Immature natural killer cell (primary cell): Measurements from ENCODE around the gene FBXO2. TPM values are rescaled to one million over a fixed set of nuclear protein-coding genes. Genes with fewer than 3 reads are reported as not detected.

Experiments used
- DNase-seq, 3 donors: peaks; one replicate each; pipeline ENCODE4 v3.0.0; 2022; ENCODE audit warnings: mixed read lengths in 1 of 3
- H3K27ac Mint-ChIP-seq, 6 donors: one replicate each; pipeline ENCODE4 v1.8.0; 2020; ENCODE audit warnings: mixed read lengths in 6 of 6, mild to moderate bottlenecking in 5 of 6, inconsistent platforms in 4 of 6, moderate library complexity in 3 of 6
- H3K27me3 Mint-ChIP-seq, 3 donors: one replicate each; pipeline ENCODE4 v1.8.0; 2020 to 2021; ENCODE audit warnings: low read depth in 3 of 3, mild to moderate bottlenecking in 3 of 3, mixed read lengths in 3 of 3, moderate library complexity in 3 of 3, inconsistent platforms in 1 of 3
- H3K36me3 Mint-ChIP-seq, 3 donors: one replicate each; pipeline ENCODE4 v1.8.0; 2020; ENCODE audit warnings: mixed read lengths in 3 of 3, inconsistent platforms in 2 of 3, mild to moderate bottlenecking in 2 of 3
- H3K4me1 Mint-ChIP-seq, 2 donors: one replicate each; pipeline ENCODE4 v1.8.0; 2020; ENCODE audit warnings: inconsistent platforms in 2 of 2, mild to moderate bottlenecking in 2 of 2, mixed read lengths in 2 of 2, moderate library complexity in 1 of 2
- H3K4me3 Mint-ChIP-seq, 5 donors: one replicate each; pipeline ENCODE4 v1.8.0; 2020; ENCODE audit warnings: mild to moderate bottlenecking in 5 of 5, mixed read lengths in 5 of 5, inconsistent platforms in 3 of 5, moderate library complexity in 3 of 5
- H3K9me3 Mint-ChIP-seq, 6 donors: one replicate each; pipeline ENCODE4 v1.8.0; 2020; ENCODE audit warnings: mild to moderate bottlenecking in 6 of 6, mixed read lengths in 6 of 6, inconsistent platforms in 4 of 6, moderate library complexity in 3 of 6
- polyA plus RNA-seq, 3 donors: library from polyadenylated mRNA; unstranded; fragments of 300-500 nt; fragmentation: Illumina TruSeq; gene quantifications; one replicate each; pipeline ENCODE4 v1.2.3, GENCODE V29; 2021

Gene FBXO2
- polyA plus RNA-seq, 3 donors from 2014 or later: 5.6 to 15.5 (median 14.4) TPM

DNA sequence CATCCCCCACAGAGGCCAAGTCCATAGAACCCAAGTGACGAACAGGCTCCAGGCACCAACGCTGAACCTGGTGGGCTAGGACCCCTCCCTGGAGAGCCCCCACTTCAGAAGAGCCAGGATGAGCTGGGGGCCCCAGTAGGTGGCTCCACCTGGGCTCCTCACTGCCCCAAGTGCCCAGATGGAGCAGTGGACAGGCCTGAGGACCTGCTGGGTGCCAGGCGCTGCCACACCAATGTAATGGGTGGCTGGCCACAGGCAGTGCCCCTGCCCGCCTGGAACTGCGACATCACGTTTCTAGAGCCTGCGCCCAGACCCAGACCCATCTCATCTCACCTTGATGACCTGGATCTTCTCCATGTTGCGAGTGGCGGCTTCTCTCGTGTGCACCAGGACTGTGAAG, 21.1 kb upstream of the FBXO2 start:
- Mint-ChIP-seq H3K27ac (no peak overlapping the region), H3K36me3 (peaks cover 0 to 4% (median 0%) of the 10 kb centered on the region in 3 donors), H3K4me1 (peaks cover 6 to 11% of the 10 kb centered on the region in 2 donors), H3K4me3 (no peak overlapping the region), H3K27me3 (peaks cover 0 to 5% (median 2%) of the 10 kb centered on the region in 3 donors), H3K9me3 (no peaks in the 10 kb centered on the region)
- DNase-seq: no peak

DNA sequence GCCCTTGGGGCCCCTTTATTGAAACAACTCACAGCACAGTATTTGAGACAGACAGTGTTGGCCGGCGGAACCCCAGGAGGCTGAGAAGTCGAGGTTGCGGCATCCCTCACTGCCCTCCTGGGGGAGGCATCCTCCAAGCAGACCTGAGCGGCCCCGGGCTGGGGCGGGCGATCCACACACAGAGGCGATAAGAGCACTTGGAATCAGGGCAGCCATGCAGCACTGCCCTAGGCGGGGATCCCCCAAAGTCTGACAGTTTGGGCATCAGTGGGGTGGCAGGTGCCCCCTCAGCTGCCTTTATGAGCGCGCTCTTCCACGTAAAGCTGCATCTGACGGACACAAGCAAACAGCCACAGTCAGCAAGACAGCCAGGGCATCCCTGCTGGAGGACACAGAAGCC, 20.3 kb upstream of the FBXO2 start:
- no peak overlapping the region for H3K4me3 Mint-ChIP-seq
- peaks cover 6 to 8% of the 10 kb centered on the region in 2 donors for H3K4me1 Mint-ChIP-seq
- peaks cover 0 to 5% (median 2%) of the 10 kb centered on the region in 3 donors for H3K27me3 Mint-ChIP-seq
- no peak overlapping the region for H3K27ac Mint-ChIP-seq
- H3K36me3 Mint-ChIP-seq: peaks cover 0 to 4% (median 0%) of the 10 kb centered on the region in 3 donors
- H3K9me3 Mint-ChIP-seq: no peaks in the 10 kb centered on the region
- no peak for DNase-seq

DNA sequence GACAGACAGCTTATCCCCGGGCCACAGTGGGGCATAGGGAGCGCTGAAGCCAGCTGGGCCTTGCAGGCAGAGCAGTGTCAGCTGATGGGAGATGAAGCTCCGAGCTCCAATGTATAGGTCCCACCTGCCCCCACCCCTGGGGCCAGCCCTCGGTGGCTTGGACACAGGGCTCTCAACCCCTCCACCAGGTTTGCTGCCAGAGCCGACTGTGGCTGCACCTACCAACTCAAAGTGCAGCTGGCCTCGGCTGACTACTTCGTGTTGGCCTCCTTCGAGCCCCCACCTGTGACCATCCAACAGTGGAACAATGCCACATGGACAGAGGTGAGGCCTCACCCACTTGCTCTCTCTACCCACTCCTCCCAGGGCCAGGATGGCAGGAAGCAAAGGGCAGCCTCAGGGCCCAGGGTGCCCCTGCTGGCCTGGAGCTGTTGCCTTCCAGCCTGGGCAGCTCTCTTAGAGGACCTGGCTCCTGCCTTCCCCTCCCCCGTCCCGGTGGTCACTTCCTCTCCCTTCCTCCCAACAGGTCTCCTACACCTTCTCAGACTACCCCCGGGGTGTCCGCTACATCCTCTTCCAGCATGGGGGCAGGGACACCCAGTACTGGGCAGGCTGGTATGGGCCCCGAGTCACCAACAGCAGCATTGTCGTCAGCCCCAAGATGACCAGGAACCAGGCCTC, 19.0 kb upstream of the FBXO2 start:
- peaks cover 0 to 3% (median 0%) of the 10 kb centered on the region in 3 donors for H3K27me3 Mint-ChIP-seq
- no peaks in the 10 kb centered on the region for H3K9me3 Mint-ChIP-seq
- DNase-seq: no peak
- no peak overlapping the region for H3K27ac Mint-ChIP-seq
- peaks cover under 1 to 3% of the 10 kb centered on the region in 2 donors for H3K4me1 Mint-ChIP-seq
- H3K36me3 Mint-ChIP-seq: peaks cover 0 to 7% (median 0%) of the 10 kb centered on the region in 3 donors
- no peak overlapping the region for H3K4me3 Mint-ChIP-seq

DNA sequence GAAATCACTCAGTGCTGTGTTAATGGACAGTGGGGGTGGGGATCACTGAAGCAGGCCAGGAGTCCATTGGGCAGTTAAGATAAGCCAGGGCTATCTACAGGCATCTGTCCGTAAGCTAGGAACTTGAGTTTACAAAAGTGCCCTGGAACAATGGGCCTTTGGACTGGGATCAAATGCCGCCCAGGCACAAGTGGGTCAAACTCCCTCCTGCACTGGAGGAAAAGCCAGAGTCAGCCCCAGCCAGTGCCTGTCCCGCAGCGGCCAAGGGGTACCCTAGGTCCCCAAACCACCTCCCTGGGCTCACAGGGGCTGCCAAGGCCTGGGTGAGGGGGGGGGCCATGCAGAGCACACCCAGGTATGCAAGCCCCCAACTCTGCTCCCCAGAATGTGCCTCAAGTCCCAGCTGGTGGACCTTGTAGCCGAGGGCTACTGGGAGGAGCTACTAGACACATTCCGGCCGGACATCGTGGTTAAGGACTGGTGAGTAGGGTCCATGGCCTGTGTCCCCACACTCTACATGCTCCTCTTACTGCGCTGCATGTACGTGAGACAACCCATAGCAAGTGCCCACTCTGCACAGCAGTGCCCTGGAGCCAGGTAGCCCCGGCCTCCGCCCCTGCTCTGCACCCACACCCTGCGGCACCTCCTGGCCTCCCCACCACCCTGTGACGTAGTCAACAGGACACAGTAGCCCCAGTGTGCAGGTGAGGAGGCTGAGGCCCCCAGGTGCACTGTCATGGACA, 17.5 kb upstream of the FBXO2 start:
- no peak for DNase-seq
- Mint-ChIP-seq H3K4me1 (peaks cover 0 to 10% of the 10 kb centered on the region in 2 donors), H3K27ac (no peak overlapping the region), H3K36me3 (peaks cover 0 to 7% (median 0%) of the 10 kb centered on the region in 3 donors), H3K27me3 (peaks cover 0 to 3% (median 0%) of the 10 kb centered on the region in 3 donors), H3K9me3 (no peaks in the 10 kb centered on the region), H3K4me3 (no peak overlapping the region)

DNA sequence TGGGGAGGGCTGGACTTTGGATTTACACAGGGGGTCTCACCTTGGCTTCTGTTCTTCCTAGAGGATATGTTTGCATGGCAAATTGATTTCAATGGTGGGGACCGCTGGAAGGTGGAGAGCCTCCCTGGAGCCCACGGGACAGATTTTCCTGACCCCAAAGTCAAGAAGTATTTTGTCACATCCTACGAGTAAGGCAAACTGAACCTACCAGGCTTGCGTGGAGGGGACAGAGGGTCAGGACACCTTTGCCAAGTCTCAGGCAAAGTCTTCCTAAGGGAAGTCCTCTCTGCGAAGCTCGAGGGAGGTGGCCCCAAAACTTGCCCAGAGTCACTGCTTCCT, 16.9 kb upstream of the FBXO2 start:
- H3K4me3 Mint-ChIP-seq: no peak overlapping the region
- no peak for DNase-seq
- no peaks in the 10 kb centered on the region for H3K9me3 Mint-ChIP-seq
- peaks cover 0 to 15% of the 10 kb centered on the region in 2 donors for H3K4me1 Mint-ChIP-seq
- H3K36me3 Mint-ChIP-seq: peaks cover 0 to 7% (median 0%) of the 10 kb centered on the region in 3 donors
- H3K27ac Mint-ChIP-seq: no peak overlapping the region
- H3K27me3 Mint-ChIP-seq: peaks cover 0 to 3% (median 0%) of the 10 kb centered on the region in 3 donors

DNA sequence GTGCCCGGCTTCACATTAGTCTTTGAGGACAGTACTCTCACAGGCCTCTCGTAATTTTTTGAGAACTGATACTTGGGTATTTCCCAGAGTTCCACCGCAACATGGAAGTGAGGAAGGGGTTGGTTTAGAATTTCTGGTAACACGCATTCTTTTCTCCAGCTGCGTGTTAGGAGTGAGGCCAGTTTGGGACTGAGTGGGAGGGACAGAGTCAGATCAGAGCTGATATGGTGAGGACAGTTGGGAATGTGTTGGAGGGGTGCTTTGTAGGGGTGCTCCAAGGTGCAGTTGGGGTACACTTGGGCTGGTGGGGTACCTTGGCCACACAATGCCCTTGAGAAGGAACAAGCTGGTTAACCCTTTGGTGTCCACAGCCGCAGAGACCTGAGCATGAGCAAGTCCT, 16.5 kb upstream of the FBXO2 start:
- Mint-ChIP-seq H3K4me3 (no peak overlapping the region), H3K4me1 (peaks cover 0 to 20% of the 10 kb centered on the region in 2 donors), H3K36me3 (peaks cover 0 to 7% (median 0%) of the 10 kb centered on the region in 3 donors), H3K27me3 (peaks cover 0 to 3% (median 2%) of the 10 kb centered on the region in 3 donors), H3K9me3 (no peaks in the 10 kb centered on the region), H3K27ac (peak overlapping the region in 3 of 6 donors; percentile 7 to 77 (median 57))
- DNase-seq: no peak

DNA sequence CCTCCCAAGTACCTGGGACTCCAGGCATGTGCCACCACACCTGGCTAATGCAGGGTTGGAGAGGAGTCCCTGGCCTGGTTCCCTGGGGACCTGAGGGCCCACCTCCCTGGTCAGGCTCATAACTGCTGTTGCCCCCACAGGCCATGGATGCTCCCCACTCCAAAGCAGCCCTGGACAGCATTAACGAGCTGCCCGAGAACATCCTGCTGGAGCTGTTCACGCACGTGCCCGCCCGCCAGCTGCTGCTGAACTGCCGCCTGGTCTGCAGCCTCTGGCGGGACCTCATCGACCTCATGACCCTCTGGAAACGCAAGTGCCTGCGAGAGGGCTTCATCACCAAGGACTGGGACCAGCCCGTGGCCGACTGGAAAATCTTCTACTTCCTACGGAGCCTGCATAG, 14.3 kb upstream of the FBXO2 start:
- peaks cover 0 to 6% (median 0%) of the 10 kb centered on the region in 3 donors for H3K36me3 Mint-ChIP-seq
- DNase-seq: no peak
- no peaks in the 10 kb centered on the region for H3K9me3 Mint-ChIP-seq
- H3K27me3 Mint-ChIP-seq: peaks cover 4 to 7% (median 5%) of the 10 kb centered on the region in 3 donors
- peaks cover 0 to 26% of the 10 kb centered on the region in 2 donors for H3K4me1 Mint-ChIP-seq
- peak overlapping the region in 1 of 6 donors; percentile 9 for H3K27ac Mint-ChIP-seq
- no peak overlapping the region for H3K4me3 Mint-ChIP-seq

DNA sequence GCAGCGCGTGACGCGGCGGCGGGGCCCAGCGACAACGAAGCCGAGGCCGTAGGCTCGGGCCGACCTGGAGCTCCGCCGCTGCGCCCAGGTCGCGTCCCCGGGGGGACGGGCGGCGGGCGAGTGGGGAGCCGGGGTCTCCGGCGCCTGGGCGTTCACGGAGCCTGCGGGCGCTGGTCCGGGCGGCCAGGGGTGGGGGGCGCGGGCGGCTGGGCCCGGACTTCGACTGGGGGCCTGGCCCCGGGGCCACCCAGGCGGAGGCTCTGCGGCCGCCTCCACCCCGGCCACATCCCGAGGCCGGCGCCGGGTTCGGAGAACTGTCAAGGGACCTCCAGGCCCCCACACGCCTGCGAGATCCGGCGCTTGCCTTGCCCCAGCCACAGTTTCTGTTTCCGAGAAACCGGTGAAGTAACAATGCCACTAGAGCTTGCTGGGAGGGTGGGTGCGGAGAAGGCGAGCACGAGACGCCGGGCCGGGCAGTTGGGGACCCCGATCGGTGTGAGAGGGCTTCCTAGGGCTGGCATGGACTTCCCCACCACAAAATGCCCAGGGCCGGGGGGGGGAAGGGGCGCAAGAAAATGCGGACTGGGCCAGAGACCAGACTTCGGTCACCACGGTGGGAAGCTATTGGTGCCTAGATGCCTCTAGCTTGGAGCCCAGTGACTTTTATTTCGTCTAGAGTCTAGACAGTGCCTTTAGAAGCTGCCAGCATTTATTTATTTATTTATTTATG, 10.3 kb upstream of the FBXO2 start:
- Mint-ChIP-seq H3K27me3 (peaks cover 2 to 9% (median 5%) of the 10 kb centered on the region in 3 donors), H3K36me3 (peaks cover 0 to 12% (median 5%) of the 10 kb centered on the region in 3 donors), H3K9me3 (no peaks in the 10 kb centered on the region), H3K4me3 (peak overlapping the region; percentile 86 to 92 (median 89)), H3K27ac (peak overlapping the region; percentile 84 to 95 (median 90)), H3K4me1 (peaks cover 0 to 32% of the 10 kb centered on the region in 2 donors)
- DNase-seq: peak; percentile 75 to 77 (median 76)

DNA sequence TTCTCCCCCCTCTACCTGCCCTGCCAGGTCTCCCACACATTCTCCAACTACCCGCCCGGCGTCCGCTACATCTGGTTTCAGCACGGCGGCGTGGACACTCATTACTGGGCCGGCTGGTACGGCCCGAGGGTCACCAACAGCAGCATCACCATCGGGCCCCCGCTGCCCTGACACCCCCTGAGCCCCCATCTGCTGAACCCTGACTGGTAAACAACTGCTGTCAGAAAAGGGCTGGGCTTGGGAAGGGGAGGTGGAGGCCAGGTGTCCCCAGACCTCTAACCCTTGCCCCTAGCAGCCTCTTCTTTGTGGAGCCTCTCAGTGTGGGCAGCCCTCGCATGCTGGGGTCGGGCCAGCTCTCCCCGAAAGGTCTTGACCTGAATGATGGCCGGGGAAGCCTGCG, 6.9 kb upstream of the FBXO2 start:
- Mint-ChIP-seq H3K27ac (no peak overlapping the region), H3K27me3 (peaks cover 2 to 9% (median 5%) of the 10 kb centered on the region in 3 donors), H3K9me3 (no peaks in the 10 kb centered on the region), H3K4me1 (peaks cover 0 to 16% of the 10 kb centered on the region in 2 donors), H3K36me3 (peaks cover 0 to 8% (median 5%) of the 10 kb centered on the region in 3 donors), H3K4me3 (no peak overlapping the region)
- no peak for DNase-seq

DNA sequence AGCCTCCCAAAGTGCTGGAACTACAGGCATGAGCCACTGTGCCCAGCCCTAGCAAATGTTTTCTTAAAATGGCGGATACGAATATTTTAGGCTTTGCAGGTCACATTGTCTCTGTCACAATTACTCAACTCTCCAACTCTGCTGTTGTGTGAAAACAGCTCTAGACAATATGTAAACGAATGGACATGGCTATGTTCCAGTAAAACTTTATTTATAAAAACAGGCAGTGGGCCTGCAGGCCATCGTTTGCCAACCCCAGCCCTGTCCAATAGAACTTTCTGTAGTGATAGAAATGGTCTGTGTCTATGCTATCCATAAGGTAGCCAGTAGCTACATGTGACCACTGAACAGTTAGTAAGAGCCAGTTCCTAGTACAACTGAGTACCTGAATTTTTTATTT, 5.5 kb upstream of the FBXO2 start:
- no peak overlapping the region for H3K27ac Mint-ChIP-seq
- peaks cover 0 to 8% (median 0%) of the 10 kb centered on the region in 3 donors for H3K27me3 Mint-ChIP-seq
- peaks cover 9 to 17% of the 10 kb centered on the region in 2 donors for H3K4me1 Mint-ChIP-seq
- H3K9me3 Mint-ChIP-seq: no peaks in the 10 kb centered on the region
- peaks cover 0 to 8% (median 5%) of the 10 kb centered on the region in 3 donors for H3K36me3 Mint-ChIP-seq
- DNase-seq: no peak
- no peak overlapping the region for H3K4me3 Mint-ChIP-seq

DNA sequence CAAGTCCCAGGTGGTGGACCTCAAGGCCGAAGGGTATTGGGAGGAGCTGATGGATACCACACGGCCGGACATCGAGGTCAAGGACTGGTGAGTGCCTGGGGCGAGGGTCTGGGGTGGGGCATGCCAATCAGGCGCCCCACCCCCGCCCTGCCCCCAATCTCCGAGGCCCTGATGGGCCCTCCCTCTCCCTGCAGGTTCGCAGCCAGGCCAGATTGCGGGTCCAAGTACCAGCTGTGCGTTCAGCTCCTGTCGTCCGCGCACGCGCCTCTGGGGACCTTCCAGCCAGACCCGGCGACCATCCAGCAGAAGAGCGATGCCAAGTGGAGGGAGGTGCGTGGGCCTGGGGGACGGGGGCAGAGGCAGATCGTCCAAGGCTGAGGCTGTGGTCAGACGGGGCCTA, 4.3 kb upstream of the FBXO2 start:
- H3K9me3 Mint-ChIP-seq: no peaks in the 10 kb centered on the region
- H3K27me3 Mint-ChIP-seq: peaks cover 0 to 5% (median 0%) of the 10 kb centered on the region in 3 donors
- no peak overlapping the region for H3K4me3 Mint-ChIP-seq
- DNase-seq: no peak
- H3K27ac Mint-ChIP-seq: no peak overlapping the region
- H3K36me3 Mint-ChIP-seq: peaks cover 0 to 8% (median 5%) of the 10 kb centered on the region in 3 donors
- peaks cover 9 to 14% of the 10 kb centered on the region in 2 donors for H3K4me1 Mint-ChIP-seq

DNA sequence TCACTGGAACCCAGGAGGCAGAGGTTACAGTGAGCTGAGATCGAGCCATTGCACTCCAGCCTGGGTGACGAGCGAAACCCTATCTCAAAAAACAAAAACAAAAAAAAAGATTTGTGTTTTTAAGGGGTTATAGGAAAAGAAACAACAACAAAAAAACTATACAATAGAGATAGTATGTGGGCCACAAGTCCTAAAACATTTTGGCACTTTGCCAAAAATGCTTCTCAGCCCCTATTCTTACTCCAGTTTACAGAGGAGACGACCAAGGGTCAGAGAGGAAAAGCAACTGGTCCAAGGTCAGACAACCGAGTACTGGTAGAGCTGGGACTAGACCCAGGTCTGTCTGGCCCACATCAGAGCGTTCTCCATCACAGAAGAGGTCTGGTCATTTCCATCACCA, 3.4 kb upstream of the FBXO2 start:
- DNase-seq: no peak
- no peak overlapping the region for H3K27ac Mint-ChIP-seq
- peaks cover 0 to 6% (median 0%) of the 10 kb centered on the region in 3 donors for H3K27me3 Mint-ChIP-seq
- peaks cover 9 to 11% of the 10 kb centered on the region in 2 donors for H3K4me1 Mint-ChIP-seq
- peaks cover 0 to 8% (median 5%) of the 10 kb centered on the region in 3 donors for H3K36me3 Mint-ChIP-seq
- H3K4me3 Mint-ChIP-seq: no peak overlapping the region
- H3K9me3 Mint-ChIP-seq: no peaks in the 10 kb centered on the region

DNA sequence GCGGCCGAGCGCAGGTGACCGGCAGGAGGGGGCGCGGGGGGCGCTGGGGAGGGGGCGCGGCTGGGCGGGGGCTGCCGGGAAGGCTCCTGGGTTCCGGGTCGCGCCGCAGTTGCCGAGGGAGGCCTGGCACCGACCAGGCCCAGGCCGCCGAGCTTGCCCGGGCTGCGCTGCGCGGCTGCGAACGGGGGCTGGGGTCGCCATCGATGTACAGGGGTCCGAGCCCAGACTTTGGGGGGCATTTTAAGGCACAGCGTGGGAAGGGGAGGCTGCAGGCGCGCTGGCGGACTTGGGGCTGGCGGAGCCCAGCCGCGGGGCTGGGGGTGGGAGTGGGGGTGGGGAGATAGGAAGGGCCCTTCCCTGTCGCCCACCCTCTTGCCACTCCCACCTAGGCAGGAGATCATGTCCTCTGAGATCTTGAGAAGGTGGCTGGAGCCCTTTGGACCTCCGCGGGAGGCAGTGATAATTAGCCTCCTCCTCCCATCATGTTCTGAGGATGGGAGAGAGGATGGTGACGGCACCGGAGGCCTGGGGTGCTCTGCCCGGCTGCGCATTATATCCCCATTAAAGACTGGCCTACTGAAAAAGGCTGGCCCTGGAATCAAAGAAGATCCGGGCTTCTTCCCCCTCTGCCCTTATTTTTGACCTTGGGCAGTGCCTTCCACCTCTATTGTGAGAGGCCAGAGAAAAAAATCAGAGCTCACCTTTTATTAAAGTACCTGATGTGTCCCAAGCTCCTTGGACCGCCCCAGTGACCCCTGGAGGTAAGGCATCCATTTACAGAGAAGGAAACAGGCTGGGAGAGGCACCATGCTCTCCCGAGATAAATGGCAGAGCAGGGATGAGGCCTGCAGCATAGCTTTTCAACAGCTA, 945 bp upstream of the FBXO2 start:
- DNase-seq: no peak
- H3K4me1 Mint-ChIP-seq: peaks cover 24 to 27% of the 10 kb centered on the region in 2 donors
- peaks cover 0 to 7% (median 4%) of the 10 kb centered on the region in 3 donors for H3K27me3 Mint-ChIP-seq
- peaks cover 0 to 4% (median 0%) of the 10 kb centered on the region in 3 donors for H3K36me3 Mint-ChIP-seq
- no peaks in the 10 kb centered on the region for H3K9me3 Mint-ChIP-seq
- H3K27ac Mint-ChIP-seq: peak overlapping the region in 1 of 6 donors; percentile 40
- peak overlapping the region; percentile 78 to 79 (median 78) for H3K4me3 Mint-ChIP-seq
